ENCODE measurements around the gene FAM240A.

The FAM240A gene

DNA sequence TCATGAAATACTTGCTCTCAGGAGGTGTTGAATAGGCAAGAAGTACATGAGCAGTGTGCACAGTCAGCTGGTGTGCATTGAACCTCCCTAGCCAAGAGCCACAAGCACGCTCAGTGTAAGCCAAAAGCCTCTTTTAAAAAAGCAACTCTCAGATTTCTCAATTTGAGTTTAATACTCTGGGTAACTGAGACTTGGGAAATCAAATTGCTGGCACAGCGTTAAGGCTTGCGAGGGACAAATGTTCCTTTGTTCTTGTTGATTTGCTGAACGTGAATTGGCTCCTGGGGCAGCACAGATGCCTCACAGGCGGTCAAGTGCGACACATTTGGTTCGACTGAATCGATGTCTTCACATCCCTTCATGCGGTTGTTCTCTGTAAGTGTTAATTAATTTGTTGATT lies at the start of gene FAM240A:
Gene FAM240A (plus strand): TSS at position 202 of the 400 bp plus-strand sequence. CDS start 159 bp downstream, at position 361.
- no peaks in the 10 kb centered on the region for H3K79me2 ChIP-seq (ENCODE audit: control insufficient read depth, low read length)
- no peaks in the 10 kb centered on the region for H3K9me2 ChIP-seq (replicated peaks; ENCODE audit: control insufficient read depth, low read length)
- H3K27me3 ChIP-seq (ENCODE audit: control insufficient read depth, low read length): peaks cover 23% of the 10 kb centered on the region
- no peak within 1 kb of the TSS for H3K4me3 ChIP-seq (ENCODE audit: low read length)
- H4K20me1 ChIP-seq (ENCODE audit: control insufficient read depth, insufficient read depth, low read depth, low read length): no peaks in the 10 kb centered on the region
- TF ChIP-seq EZH2phosphoT487 (IDR thresholded peaks at IDR 0.05; ENCODE audit: borderline replicate concordance, low read length): no peak
- no peak for TF ChIP-seq CTCF (IDR thresholded peaks at IDR 0.05; ENCODE audit: low read depth, low read length, poor library complexity, severe bottlenecking)
- H3K9me3 ChIP-seq (ENCODE audit: control insufficient read depth, insufficient read depth, low read length): no peaks in the 10 kb centered on the region
- no peaks in the 10 kb centered on the region for H3K4me1 ChIP-seq (ENCODE audit: control insufficient read depth, low read length)
- H3K36me3 ChIP-seq (ENCODE audit: control insufficient read depth, low read length): no peaks in the 10 kb centered on the region
- no peak within 1 kb of the TSS for H3K27ac ChIP-seq (ENCODE audit: low read depth, low read length)
- no peak within 1 kb of the TSS for H3K4me2 ChIP-seq (ENCODE audit: low read length)
- no peaks in the 10 kb centered on the region for H3F3A ChIP-seq (ENCODE audit: control insufficient read depth, insufficient read depth)

DNA sequence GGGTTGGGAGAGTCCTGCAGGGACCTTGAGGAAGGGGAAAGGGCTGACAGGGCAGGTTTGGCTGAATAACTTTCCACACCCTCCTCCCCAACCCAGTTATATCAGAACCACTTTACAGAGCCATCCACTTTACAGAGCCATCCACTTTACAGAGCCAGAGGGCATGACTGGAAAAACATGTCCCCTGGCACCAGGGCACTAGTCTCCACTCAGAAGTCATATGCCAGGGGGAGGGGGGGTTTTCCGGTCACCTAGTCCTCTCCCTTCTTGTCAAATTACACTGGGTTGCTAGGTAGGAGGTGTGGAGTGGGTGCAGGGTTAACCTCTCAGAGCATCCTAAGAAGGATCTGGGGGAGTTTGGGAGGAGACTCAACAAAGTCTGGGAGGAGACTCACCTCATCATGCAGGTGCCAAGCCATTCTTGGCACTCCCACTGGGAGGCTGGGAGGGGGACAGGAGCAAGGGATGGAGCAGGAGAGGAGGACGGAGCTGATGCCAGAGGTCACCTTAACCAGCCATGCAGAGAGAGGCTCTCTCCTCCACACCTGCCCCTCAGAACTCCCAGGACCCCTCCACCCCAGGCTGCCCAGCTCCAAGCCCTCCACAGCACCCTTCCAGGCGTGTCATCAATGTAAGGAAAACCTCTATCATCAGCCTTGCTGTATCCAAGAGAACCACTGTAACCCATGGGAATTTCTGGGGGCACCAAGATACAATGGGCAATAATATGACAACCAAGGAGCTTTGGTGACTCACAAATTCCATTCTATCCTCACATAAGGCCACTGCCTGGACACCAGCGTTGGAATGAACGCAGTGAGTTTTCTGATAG lies 47.9 kb upstream of the FAM240A start:
- no peaks in the 10 kb centered on the region for H3K79me2 ChIP-seq (ENCODE audit: control insufficient read depth, low read length)
- no peaks in the 10 kb centered on the region for H3K36me3 ChIP-seq (ENCODE audit: control insufficient read depth, low read length)
- H3F3A ChIP-seq (ENCODE audit: control insufficient read depth, insufficient read depth): no peaks in the 10 kb centered on the region
- no peaks in the 10 kb centered on the region; the same call in 1 of the 2 replicates for H3K9me3 ChIP-seq (ENCODE audit: control insufficient read depth, insufficient read depth, low read length)
- TF ChIP-seq CTCF (IDR thresholded peaks at IDR 0.05; ENCODE audit: low read depth, low read length, poor library complexity, severe bottlenecking): no peak
- TF ChIP-seq EZH2phosphoT487 (IDR thresholded peaks at IDR 0.05; ENCODE audit: borderline replicate concordance, low read length): no peak
- no peak overlapping the region for H3K4me3 ChIP-seq (ENCODE audit: low read length)
- H3K27me3 ChIP-seq (ENCODE audit: control insufficient read depth, low read length): no peaks in the 10 kb centered on the region; the same call in 1 of the 2 replicates
- H3K9me2 ChIP-seq (replicated peaks; ENCODE audit: control insufficient read depth, low read length): no peaks in the 10 kb centered on the region
- no peak overlapping the region for H3K27ac ChIP-seq (ENCODE audit: low read depth, low read length)
- peaks cover 12% of the 10 kb centered on the region for H3K4me1 ChIP-seq (ENCODE audit: control insufficient read depth, low read length)
- H3K4me2 ChIP-seq (ENCODE audit: low read length): no peak overlapping the region
- no peaks in the 10 kb centered on the region for H4K20me1 ChIP-seq (ENCODE audit: control insufficient read depth, insufficient read depth, low read depth, low read length)

GRCh38 chr3:46565077-46565476 lies 47.2 kb upstream of the FAM240A start:
- Histone ChIP-seq H4K20me1 (ENCODE audit: control insufficient read depth, insufficient read depth, low read depth, low read length) (no peaks in the 10 kb centered on the region), H3K27ac (ENCODE audit: low read depth, low read length) (no peak overlapping the region), H3K36me3 (ENCODE audit: control insufficient read depth, low read length) (no peaks in the 10 kb centered on the region), H3K9me3 (ENCODE audit: control insufficient read depth, insufficient read depth, low read length) (no peaks in the 10 kb centered on the region; the same call in 1 of the 2 replicates), H3K4me2 (ENCODE audit: low read length) (no peak overlapping the region), H3K9me2 (replicated peaks; ENCODE audit: control insufficient read depth, low read length) (no peaks in the 10 kb centered on the region), H3K79me2 (ENCODE audit: control insufficient read depth, low read length) (no peaks in the 10 kb centered on the region), H3F3A (ENCODE audit: control insufficient read depth, insufficient read depth) (no peaks in the 10 kb centered on the region), H3K4me1 (ENCODE audit: control insufficient read depth, low read length) (peaks cover 10% of the 10 kb centered on the region), H3K4me3 (ENCODE audit: low read length) (no peak overlapping the region), H3K27me3 (ENCODE audit: control insufficient read depth, low read length) (no peaks in the 10 kb centered on the region; the same call in 1 of the 2 replicates)
- TF ChIP-seq CTCF (IDR thresholded peaks at IDR 0.05; ENCODE audit: low read depth, low read length, poor library complexity, severe bottlenecking): no peak
- TF ChIP-seq EZH2phosphoT487 (IDR thresholded peaks at IDR 0.05; ENCODE audit: borderline replicate concordance, low read length): no peak

Measured in DOHH2 (cell line).